GM12801 (cell line): ENCODE data around the gene RCHY1.

ENCODE experiments used
- CTCF ChIP-seq: IDR thresholded peaks from one replicate; pipeline ENCODE4 v1.5.1; 2011; ENCODE audit warnings: control low read depth; ENCODE audit not compliant: insufficient read length; ENCODE audit errors: extremely low read depth

Gene RCHY1

GRCh38 chr4:75525086-75525485, 10.9 kb upstream of the RCHY1 start:
- no peak for TF ChIP-seq CTCF

- no peak for TF ChIP-seq CTCF
Observed at GRCh38 chr4:75516144-75516543, 1.9 kb upstream of the RCHY1 start.

- no peak for TF ChIP-seq CTCF
Observed at GRCh38 chr4:75514949-75515612, 878 bp upstream of the RCHY1 start.

GRCh38 chr4:75513526-75514130, 575 bp downstream of the RCHY1 start:
- TF ChIP-seq CTCF, result no peak

- no peak for TF ChIP-seq CTCF
Observed at GRCh38 chr4:75512386-75513211, 1.6 kb downstream of the RCHY1 start.

- TF ChIP-seq CTCF, result no peak
Observed at GRCh38 chr4:75511841-75512240, 2.4 kb downstream of the RCHY1 start.

GRCh38 chr4:75505630-75506029, 8.6 kb downstream of the RCHY1 start:
- TF ChIP-seq CTCF, result no peak
